Activated naive CD8-positive, alpha-beta T cell treated with anti-CD3 and anti-CD28 coated beads, Interleukin-2, amount 50 U/mL, for 16 hours (primary cell): Measurements from ENCODE around the gene ZFC3H1.
"Not testable (repeated sequence)": the region's sequence is repeated elsewhere in the genome, so short reads cannot be mapped to it uniquely, and the experiment has no call there.

Experiments
- DNase-seq: peaks from one replicate; pipeline ENCODE4 v3.0.0-alpha.2; 2020; ENCODE audit warnings: low read depth, low spot score

The ZFC3H1 gene

DNA sequence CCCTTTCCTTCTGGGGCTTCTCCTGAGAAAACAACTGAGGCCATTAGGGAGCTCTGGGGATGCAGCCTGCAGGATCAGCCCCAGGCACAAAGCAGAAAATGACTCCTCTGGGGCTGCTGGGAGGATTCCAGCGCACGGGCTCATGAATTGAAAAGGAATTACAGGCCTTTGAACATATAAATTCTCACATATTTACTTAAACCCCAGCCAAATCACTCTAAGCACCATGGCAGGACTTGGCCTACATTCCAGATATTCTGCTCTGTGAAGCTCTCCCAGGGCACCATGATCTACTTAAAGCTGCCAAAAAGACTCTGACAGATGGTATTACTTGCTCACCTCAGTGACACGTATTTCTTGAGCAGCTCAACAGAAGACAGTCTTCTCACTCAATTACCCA lies 87.2 kb downstream of the ZFC3H1 start:
- no peak for DNase-seq

DNA sequence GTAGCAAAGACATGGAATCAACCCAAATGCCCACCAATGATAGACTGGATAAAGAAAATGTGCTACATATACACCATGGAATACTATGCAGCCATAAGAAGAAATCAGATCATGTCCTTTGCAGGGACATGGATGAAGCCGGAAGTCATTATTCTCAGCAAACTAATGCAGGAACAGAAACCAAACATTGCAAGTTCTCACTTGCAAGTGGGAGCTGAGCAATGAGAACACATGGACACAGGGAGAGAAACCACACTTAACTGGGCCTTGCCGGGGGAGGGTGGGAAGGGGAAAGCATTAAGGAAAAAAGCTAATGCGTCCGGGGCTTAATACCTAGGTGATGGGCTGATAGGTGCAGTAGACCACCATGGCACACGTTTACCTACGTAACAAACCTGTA lies 93.8 kb downstream of the ZFC3H1 start:
- DNase-seq, result not testable (repeated sequence)

DNA sequence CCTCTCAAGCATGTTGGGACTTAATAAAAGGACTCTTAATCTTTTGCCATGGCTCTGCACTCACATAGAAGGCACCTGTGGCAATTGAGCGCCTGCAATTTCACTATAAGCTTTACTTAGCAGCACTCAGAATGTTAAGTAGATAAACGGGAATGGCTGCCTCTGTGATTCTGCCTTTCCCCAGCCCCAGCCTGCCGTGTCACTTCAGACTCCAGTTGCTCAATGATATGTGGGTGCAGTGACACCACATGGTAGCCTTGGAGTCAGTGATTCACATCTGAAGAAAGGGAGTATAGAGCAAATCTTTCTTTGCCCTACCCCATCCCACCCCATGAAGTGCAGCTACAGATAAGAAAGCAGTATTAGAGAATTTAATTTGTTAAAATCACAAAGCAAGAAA lies 96.1 kb downstream of the ZFC3H1 start:
- no peak for DNase-seq

DNA sequence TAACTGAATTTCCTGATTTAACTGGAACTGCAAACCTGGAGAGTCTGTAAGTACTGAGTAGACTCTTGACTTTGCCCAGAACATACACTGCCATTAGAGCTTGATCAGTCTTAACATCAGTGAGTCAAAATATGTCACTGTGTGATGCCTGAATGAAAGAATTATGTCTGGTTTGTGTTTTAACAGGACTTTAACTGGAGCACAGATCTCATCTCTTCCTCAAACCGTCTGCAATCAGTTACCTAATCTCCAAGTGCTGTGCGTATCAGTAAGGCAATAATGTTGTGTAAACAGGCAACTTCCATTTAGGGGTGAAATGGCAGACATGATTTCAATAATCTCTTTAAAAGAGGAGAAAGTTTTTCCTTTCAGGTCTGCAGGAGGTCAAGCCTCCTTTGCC lies 97.0 kb downstream of the ZFC3H1 start:
- no peak for DNase-seq

DNA sequence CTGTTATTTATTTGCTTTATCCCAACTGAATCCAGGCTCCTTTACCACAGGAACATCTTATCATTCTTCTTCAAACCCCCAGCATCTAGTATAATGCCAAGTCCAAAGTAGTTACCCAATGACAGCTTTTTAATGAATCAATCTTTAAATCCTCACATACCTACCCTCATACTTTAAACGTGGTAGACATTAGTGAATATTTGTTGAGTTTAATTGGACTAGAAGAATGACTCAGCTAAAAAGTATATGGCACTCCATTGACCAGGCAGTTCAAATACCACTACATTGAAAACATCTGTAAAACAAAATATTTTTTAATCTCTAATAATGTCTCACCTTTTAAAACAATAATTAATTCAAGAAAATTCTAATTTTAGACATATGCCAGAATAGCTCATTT lies 98.1 kb downstream of the ZFC3H1 start:
- no peak for DNase-seq

DNA sequence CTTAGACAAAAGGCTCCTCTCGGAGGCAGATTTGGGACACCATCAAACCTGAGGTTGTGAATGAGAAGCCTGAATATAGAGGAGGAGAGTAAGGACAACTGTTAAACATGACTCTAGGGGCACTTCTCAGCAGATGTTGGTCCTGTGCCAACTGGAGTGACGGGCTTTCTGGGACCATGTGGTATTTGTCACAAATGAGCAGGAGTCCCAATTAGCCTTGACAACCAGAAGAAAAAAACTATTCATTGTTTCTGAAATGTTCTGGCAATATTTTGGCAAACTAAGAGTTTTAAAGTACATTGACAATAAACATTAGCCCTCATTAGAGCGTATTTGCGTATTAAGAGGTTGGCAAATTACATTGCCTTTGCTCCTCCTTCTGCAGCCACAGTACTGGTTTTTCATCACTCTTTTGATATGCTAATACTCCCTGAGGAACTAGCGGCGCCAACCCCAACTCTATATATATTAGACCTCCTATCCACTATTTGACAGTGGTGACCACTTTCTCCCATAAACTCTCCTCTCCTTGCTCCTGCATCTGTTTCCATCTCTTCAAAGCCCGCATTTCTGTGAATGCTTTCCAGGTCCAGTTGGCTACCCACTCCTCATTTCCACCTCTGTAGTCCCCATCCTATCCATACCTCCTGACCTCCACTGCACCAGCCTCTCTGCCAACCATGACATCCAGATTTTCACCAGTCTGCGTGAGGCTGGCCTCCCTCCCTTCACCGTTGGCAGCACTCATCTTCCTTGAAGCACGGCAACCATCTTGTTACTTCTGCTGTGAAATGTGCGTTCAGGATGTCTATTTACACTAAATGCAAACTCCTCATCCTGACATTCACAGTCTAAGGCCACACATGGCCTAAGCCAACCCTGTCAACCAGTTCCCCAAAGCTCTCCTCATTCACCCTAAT lies 100.7 kb downstream of the ZFC3H1 start:
- no peak for DNase-seq
